Measurements from ENCODE around the gene MEF2D. TPM values are rescaled to one million over a fixed set of nuclear protein-coding genes. Genes with fewer than 3 reads are reported as not detected.

MEF2D gene
- polyA plus RNA-seq, 4 donors, result 5.8 to 23.7 (median 13.0) TPM

DNA sequence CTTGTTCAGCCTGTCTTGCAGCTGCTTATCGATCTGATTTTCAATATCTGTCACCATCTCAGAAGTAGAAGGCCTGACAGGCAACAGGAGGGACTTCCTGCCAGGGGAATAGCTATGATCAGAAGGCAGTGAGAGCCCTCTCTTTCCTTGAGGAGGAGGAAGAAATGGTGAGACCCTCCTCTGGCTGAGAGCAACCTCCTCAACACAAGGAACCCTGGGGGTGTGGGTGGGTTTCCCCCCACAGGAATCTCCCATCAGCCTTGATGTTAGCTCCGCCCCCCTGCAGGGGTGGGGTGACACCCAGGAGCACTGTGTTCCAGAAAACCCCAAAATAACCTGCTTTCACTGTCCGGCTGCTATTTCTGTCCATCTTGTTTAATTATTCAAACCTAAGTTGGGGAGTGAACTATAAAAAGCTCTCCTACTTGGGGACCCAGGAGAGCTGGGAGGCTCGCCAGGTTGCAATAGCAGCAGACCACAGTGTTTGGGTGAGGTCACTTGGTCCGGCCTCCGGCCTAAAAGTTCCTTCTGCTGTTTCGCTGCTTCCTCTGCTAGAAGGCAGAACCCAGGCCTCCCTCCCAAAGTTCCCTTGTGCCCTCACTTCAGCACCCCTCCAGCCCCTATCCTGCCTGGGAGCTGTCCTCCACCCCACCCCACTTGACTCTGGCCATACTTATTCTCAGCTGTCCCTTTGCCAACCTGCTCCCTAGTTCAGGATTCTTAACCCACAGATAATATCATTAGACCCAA lies 7.8 kb upstream of the MEF2D start:
- peak overlapping the region; percentile 13 to 85 (median 30) for H3K27ac ChIP-seq (ENCODE audit: low read depth in 1 of 3, low read length in 2 of 3)
- no peaks in the 10 kb centered on the region for H3K9me3 ChIP-seq (ENCODE audit: control insufficient read depth in 2 of 2, insufficient read depth in 1 of 2, low read depth in 1 of 2, low read length in 1 of 2)
- no peak overlapping the region for H3K4me3 ChIP-seq (ENCODE audit: low read depth in 1 of 3, low read length in 3 of 3)
- no peaks in the 10 kb centered on the region for H3K36me3 ChIP-seq (ENCODE audit: control insufficient read depth in 3 of 3, insufficient read depth in 2 of 3, low read depth in 1 of 3, low read length in 3 of 3)
- DNase-seq (no peak), FAIRE-seq (no peak)
- peaks cover 0 to 2% (median 0%) of the 10 kb centered on the region in 3 donors for H3K27me3 ChIP-seq (ENCODE audit: control insufficient read depth in 3 of 3, insufficient read depth in 3 of 3, low read length in 3 of 3)
- 50 to 77% (median 74%) methylated on average over 7 of the region's 7 CpGs for whole genome bisulfite sequencing, 3 donors
- H3K4me1 ChIP-seq (ENCODE audit: control insufficient read depth in 3 of 3, insufficient read depth in 2 of 3, low read depth in 1 of 3, low read length in 2 of 3), result peaks cover 4 to 23% (median 9%) of the 10 kb centered on the region in 3 donors

DNA sequence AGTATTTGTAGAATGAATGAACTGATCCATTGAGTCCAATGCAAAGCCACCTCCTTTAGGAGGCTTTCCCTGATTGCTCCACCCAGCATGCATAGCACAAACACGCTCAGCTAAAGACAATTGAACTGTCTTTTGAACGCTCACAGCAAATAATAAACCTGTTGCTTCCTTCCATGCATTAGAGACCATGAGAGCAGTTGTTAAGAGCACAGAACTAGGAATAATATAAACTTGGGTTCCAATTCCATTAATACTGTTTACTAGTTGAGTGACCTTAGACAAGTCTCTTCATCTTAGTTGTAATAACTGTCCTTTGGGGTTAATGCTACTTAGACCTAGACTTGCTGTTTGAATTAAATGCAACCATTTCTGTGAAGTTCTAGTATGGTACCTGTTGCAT lies 5.9 kb upstream of the MEF2D start:
- DNase-seq (no peak), FAIRE-seq (no peak)
- no peak overlapping the region for H3K27ac ChIP-seq (ENCODE audit: low read depth in 1 of 3, low read length in 2 of 3)
- peaks cover 0 to 2% (median 0%) of the 10 kb centered on the region in 3 donors for H3K27me3 ChIP-seq (ENCODE audit: control insufficient read depth in 3 of 3, insufficient read depth in 3 of 3, low read length in 3 of 3)
- no peaks in the 10 kb centered on the region for H3K36me3 ChIP-seq (ENCODE audit: control insufficient read depth in 3 of 3, insufficient read depth in 2 of 3, low read depth in 1 of 3, low read length in 3 of 3)
- peaks cover 9 to 43% (median 13%) of the 10 kb centered on the region in 3 donors for H3K4me1 ChIP-seq (ENCODE audit: control insufficient read depth in 3 of 3, insufficient read depth in 2 of 3, low read depth in 1 of 3, low read length in 2 of 3)
- 92 to 96% (median 92%) methylated on average over 2 of the region's 2 CpGs for WGBS, 3 donors
- H3K9me3 ChIP-seq (ENCODE audit: control insufficient read depth in 2 of 2, insufficient read depth in 1 of 2, low read depth in 1 of 2, low read length in 1 of 2), result no peaks in the 10 kb centered on the region
- H3K4me3 ChIP-seq (ENCODE audit: low read depth in 1 of 3, low read length in 3 of 3), result no peak overlapping the region

DNA sequence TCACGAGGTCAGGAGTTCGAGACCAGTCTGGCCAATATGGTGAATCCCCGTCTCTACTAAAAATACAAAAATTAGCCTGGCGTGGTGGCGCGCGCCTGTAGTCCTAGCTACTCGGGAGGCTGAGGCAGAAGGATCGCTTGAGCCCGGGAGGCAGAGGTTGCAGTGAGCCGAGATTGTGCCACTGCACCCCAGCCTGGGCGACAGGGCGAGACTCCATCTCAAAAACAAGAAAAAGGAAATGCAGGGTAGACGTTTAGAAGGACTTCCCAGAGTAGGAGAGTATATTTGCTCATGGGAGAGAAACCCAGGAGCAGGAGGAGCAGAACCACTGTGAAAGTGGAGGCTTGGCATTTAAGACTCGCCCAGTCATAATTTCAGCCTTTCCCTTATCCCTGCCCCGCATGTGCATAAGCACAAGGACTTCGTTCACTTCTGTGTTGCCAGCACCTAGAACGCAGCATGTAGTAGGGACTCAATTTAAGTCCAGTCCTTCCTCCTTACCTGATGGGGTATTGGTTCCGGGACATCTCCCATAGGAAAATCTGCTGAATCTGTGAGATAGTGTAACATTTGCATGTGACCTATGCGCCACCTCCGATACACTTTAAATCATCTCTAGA lies 5.2 kb upstream of the MEF2D start:
- H3K27me3 ChIP-seq (ENCODE audit: control insufficient read depth in 3 of 3, insufficient read depth in 3 of 3, low read length in 3 of 3), result peaks cover 0 to 2% (median 0%) of the 10 kb centered on the region in 3 donors
- no peaks in the 10 kb centered on the region for H3K36me3 ChIP-seq (ENCODE audit: control insufficient read depth in 3 of 3, insufficient read depth in 2 of 3, low read depth in 1 of 3, low read length in 3 of 3)
- DNase-seq (no peak), FAIRE-seq (no peak)
- H3K4me1 ChIP-seq (ENCODE audit: control insufficient read depth in 3 of 3, insufficient read depth in 2 of 3, low read depth in 1 of 3, low read length in 2 of 3), result peaks cover 9 to 43% (median 13%) of the 10 kb centered on the region in 3 donors
- WGBS, 3 donors, result 65 to 74% (median 73%) methylated on average over 21 of the region's 21 CpGs
- H3K9me3 ChIP-seq (ENCODE audit: control insufficient read depth in 2 of 2, insufficient read depth in 1 of 2, low read depth in 1 of 2, low read length in 1 of 2), result no peaks in the 10 kb centered on the region
- peak overlapping the region in 1 of 3 donors; percentile 34 for H3K4me3 ChIP-seq (ENCODE audit: low read depth in 1 of 3, low read length in 3 of 3)
- peak overlapping the region; percentile 61 to 99 (median 99) for H3K27ac ChIP-seq (ENCODE audit: low read depth in 1 of 3, low read length in 2 of 3)

DNA sequence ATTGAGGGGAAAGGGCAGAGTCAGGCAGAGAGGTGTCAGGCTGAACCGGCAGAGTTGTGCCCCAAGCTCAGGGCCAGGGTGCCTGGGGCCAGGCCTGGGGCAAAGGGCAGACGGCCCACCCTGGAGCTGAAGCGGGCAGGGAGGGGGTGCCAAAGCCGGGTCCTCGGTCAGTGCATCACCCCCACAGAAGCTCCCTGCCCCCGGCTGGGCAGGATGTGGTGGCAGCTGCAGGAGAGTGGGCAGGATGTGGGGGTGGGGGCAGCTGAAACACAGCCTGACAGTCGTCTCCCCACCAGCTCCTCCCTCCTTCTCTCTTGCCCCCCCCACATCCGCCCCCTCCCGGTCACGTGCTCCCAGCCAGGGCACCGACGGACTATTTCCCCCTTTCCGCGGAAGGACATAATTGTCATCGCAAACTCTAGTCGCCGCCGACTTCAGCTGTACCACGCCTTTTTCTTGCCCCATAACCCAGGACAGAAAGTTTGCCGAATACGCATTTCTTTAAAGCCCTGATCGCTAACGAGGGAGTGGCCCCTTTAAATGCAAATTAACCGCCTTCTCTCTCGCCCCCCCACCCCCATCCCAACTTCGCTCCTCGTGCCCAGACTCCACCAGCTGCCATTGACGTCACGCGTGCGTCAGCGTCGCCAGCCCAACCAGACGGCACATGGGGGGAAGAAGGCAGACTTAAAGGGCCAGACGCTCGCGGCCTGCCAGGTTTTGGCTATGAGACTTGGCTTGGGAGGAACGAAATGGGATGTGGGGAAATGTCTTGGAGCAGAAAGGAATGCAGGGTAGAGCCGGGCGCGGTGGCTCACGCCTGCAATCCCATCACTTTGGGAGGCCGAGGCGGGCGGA lies 4.5 kb upstream of the MEF2D start:
- FAIRE-seq, result no peak
- Histone ChIP-seq H3K9me3 (ENCODE audit: control insufficient read depth in 2 of 2, insufficient read depth in 1 of 2, low read depth in 1 of 2, low read length in 1 of 2) (no peaks in the 10 kb centered on the region), H3K27ac (ENCODE audit: low read depth in 1 of 3, low read length in 2 of 3) (peak overlapping the region; percentile 99), H3K27me3 (ENCODE audit: control insufficient read depth in 3 of 3, insufficient read depth in 3 of 3, low read length in 3 of 3) (peaks cover 0 to 2% (median 0%) of the 10 kb centered on the region in 3 donors), H3K36me3 (ENCODE audit: control insufficient read depth in 3 of 3, insufficient read depth in 2 of 3, low read depth in 1 of 3, low read length in 3 of 3) (no peaks in the 10 kb centered on the region), H3K4me3 (ENCODE audit: low read depth in 1 of 3, low read length in 3 of 3) (peak overlapping the region in 2 of 3 donors; percentile 34 to 44), H3K4me1 (ENCODE audit: control insufficient read depth in 3 of 3, insufficient read depth in 2 of 3, low read depth in 1 of 3, low read length in 2 of 3) (peaks cover 9 to 43% (median 13%) of the 10 kb centered on the region in 3 donors)
- peak; percentile 99 to 100 for DNase-seq
- WGBS, 3 donors, result 3 to 5% (median 4%) methylated on average over 41 to 45 of the region's 45 CpGs

DNA sequence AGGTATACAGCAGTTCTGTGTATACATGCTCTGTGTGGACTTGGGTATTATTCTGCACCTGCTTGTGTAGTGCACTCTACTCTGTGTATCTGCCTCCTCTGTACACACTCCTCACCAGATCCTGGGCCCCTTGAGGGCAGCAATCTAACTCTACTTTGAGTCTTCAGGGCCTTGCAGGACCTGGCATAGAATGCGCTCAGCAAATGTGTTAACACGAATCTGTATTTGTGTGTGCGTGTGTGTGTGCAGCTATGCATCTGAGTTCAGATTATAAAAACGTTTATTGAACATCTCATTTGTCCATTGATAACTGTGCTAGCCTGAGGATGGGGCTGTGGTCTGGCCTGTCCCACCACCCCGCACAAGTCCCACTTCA lies 3.9 kb upstream of the MEF2D start:
- Histone ChIP-seq H3K27ac (ENCODE audit: low read depth in 1 of 3, low read length in 2 of 3) (peak overlapping the region; percentile 99), H3K36me3 (ENCODE audit: control insufficient read depth in 3 of 3, insufficient read depth in 2 of 3, low read depth in 1 of 3, low read length in 3 of 3) (no peaks in the 10 kb centered on the region), H3K9me3 (ENCODE audit: control insufficient read depth in 2 of 2, insufficient read depth in 1 of 2, low read depth in 1 of 2, low read length in 1 of 2) (no peaks in the 10 kb centered on the region), H3K4me3 (ENCODE audit: low read depth in 1 of 3, low read length in 3 of 3) (peak overlapping the region in 2 of 3 donors; percentile 34 to 44), H3K27me3 (ENCODE audit: control insufficient read depth in 3 of 3, insufficient read depth in 3 of 3, low read length in 3 of 3) (peaks cover 0 to 2% (median 0%) of the 10 kb centered on the region in 3 donors), H3K4me1 (ENCODE audit: control insufficient read depth in 3 of 3, insufficient read depth in 2 of 3, low read depth in 1 of 3, low read length in 2 of 3) (peaks cover 9 to 43% (median 13%) of the 10 kb centered on the region in 3 donors)
- peak; percentile 41 to 71 for DNase-seq
- WGBS, 3 donors, result 22 to 29% (median 22%) methylated on average over 5 of the region's 5 CpGs
- FAIRE-seq, result no peak

DNA sequence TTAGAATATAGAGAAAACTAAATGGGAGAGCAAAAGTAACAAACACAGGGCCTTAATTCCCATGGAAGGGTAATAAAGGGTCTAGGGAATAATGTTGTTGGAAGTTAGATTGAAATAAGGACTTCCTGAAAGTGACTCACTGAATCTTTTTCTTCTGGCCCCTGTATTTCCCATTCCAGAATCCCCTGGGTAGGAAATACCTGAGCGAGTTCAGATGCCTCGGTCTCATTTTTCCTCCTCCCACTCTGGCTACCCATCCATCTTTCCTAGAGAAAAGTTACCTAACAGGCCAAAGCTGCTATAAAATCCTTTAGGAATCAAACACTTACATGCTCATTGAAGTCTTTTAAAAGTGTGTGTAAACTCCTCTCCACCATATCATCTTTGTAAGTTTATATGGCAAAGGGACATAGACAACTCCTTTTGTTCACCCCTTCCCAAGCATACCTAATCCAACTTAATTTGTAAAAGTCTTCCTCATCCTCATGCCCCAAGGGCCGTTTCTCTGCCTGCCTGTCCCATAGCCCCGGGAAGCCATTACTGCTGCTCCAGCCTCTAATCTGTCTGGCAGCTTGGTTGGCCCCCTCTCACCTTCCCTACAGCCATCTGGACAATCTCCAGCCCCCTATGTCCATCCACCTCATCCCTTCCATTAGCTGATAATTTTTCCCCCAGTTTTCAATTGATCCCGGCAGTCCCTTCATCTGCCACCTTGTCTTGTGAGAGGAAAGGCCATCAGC lies 3.3 kb upstream of the MEF2D start:
- no peak overlapping the region for H3K4me3 ChIP-seq (ENCODE audit: low read depth in 1 of 3, low read length in 3 of 3)
- H3K4me1 ChIP-seq (ENCODE audit: control insufficient read depth in 3 of 3, insufficient read depth in 2 of 3, low read depth in 1 of 3, low read length in 2 of 3), result peaks cover 9 to 45% (median 14%) of the 10 kb centered on the region in 3 donors
- no peak for DNase-seq
- FAIRE-seq, result no peak
- no peaks in the 10 kb centered on the region for H3K9me3 ChIP-seq (ENCODE audit: control insufficient read depth in 2 of 2, insufficient read depth in 1 of 2, low read depth in 1 of 2, low read length in 1 of 2)
- 57 to 66% (median 66%) methylated on average over 5 of the region's 5 CpGs for WGBS, 3 donors
- no peaks in the 10 kb centered on the region for H3K36me3 ChIP-seq (ENCODE audit: control insufficient read depth in 3 of 3, insufficient read depth in 2 of 3, low read depth in 1 of 3, low read length in 3 of 3)
- H3K27ac ChIP-seq (ENCODE audit: low read depth in 1 of 3, low read length in 2 of 3), result peak overlapping the region; percentile 99
- H3K27me3 ChIP-seq (ENCODE audit: control insufficient read depth in 3 of 3, insufficient read depth in 3 of 3, low read length in 3 of 3), result no peaks in the 10 kb centered on the region

DNA sequence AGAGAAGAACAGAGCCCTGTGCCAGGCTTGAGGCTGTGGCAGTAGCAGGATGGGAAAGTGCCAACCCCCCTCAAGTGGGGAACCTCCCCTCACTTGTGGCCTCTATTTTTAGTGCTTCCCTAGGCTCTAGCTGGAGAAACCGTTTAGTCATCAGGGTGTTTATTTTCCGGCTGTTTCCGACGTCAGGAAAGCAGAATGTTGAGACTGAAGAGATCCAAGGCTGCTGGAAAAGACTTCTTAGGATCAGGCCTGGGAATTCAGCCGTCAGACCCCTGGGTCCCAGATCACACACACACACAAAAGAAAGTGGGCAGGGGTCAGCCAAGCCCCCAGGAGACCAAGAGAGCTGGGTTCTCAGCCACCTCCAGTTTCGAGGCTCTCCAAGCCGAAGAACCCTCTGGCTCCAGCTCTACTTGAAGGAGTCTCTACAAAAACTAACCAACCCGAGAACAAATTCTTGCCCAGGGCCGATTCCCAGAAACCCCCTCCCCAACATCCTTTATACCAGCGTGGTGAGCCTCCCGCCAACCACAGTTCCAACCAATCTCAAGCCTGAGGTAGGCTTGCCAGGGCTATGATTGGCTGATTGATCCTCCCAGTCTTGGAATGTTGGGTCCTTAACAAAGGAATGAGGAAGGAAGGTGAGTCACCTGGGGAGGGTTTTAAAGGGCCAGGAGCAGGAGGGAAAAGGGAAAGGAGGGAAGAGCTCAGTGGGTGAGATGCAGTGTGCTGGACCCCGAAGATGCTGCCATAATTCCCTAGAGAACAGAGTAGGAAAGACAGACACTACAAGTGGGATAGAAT lies 2.5 kb upstream of the MEF2D start:
- 24 to 31% (median 28%) methylated on average over 12 of the region's 12 CpGs for WGBS, 3 donors
- Histone ChIP-seq H3K4me3 (ENCODE audit: low read depth in 1 of 3, low read length in 3 of 3) (no peak overlapping the region), H3K36me3 (ENCODE audit: control insufficient read depth in 3 of 3, insufficient read depth in 2 of 3, low read depth in 1 of 3, low read length in 3 of 3) (no peaks in the 10 kb centered on the region), H3K9me3 (ENCODE audit: control insufficient read depth in 2 of 2, insufficient read depth in 1 of 2, low read depth in 1 of 2, low read length in 1 of 2) (no peaks in the 10 kb centered on the region), H3K4me1 (ENCODE audit: control insufficient read depth in 3 of 3, insufficient read depth in 2 of 3, low read depth in 1 of 3, low read length in 2 of 3) (peaks cover 11 to 51% (median 22%) of the 10 kb centered on the region in 3 donors), H3K27ac (ENCODE audit: low read depth in 1 of 3, low read length in 2 of 3) (peak overlapping the region; percentile 99), H3K27me3 (ENCODE audit: control insufficient read depth in 3 of 3, insufficient read depth in 3 of 3, low read length in 3 of 3) (no peaks in the 10 kb centered on the region)
- DNase-seq, result peak; percentile 88 to 96
- no peak for FAIRE-seq
